Gastroesophageal sphincter (tissue), 3 donors: ENCODE measurements around the gene EVI2B.

Experiments used
- CTCF ChIP-seq, 4 experiments: fragments of 200-600 bp in 2 of 4; fragments of 450-650 bp in 2 of 4; sonication (generic) in 1 of 4; IDR thresholded peaks; one replicate each; pipeline ENCODE4 v1.5.1; 2017 to 2019; ENCODE audit warnings: antibody characterized with exemption in 4 of 4, mild to moderate bottlenecking in 2 of 4, moderate library complexity in 2 of 4
- POLR2A ChIP-seq, 2 donors: fragments of 450-650 bp; IDR thresholded peaks; one replicate each; pipeline ENCODE4 v1.6.1; 2017; ENCODE audit warnings: antibody characterized with exemption in 2 of 2, mild to moderate bottlenecking in 2 of 2, moderate library complexity in 1 of 2
- POLR2AphosphoS5 ChIP-seq: sonication (generic); formaldehyde crosslinking; IDR thresholded peaks from one replicate; pipeline ENCODE4 v1.6.1; 2017; ENCODE audit warnings: antibody characterized with exemption

- no peak for TF ChIP-seq CTCF (IDR thresholded peaks at IDR 0.05)
- no peak for TF ChIP-seq POLR2A (IDR thresholded peaks at IDR 0.05)
- no peak for TF ChIP-seq POLR2AphosphoS5
Measured at GRCh38 chr17:31321481-31321880, 7.6 kb upstream of the EVI2B start, which contains the start of gene EVI2A.
